SK-N-MC (cell line): Measurements from ENCODE around the gene SLC2A2.

Experiments used
- EZH2 ChIP-seq: fragments of 200-600 bp; sonication (generic); IDR thresholded peaks from one replicate; pipeline ENCODE4 v1.6.1; 2017; ENCODE audit warnings: antibody characterized with exemption
- FOXP2 ChIP-seq: optimal IDR thresholded peaks from 2 replicates; pipeline ENCODE3; 2011; ENCODE audit warnings: mild to moderate bottlenecking, moderate library complexity; ENCODE audit not compliant: insufficient read depth; ENCODE audit errors: extremely low read length, control extremely low read depth
- POLR2AphosphoS5 ChIP-seq: IDR thresholded peaks from 2 replicates; pipeline ENCODE4 v1.6.1; 2012; ENCODE audit warnings: mild to moderate bottlenecking, low read depth, low read length, borderline replicate concordance

GRCh38 chr3:171001957-171002694 is 24.4 kb downstream of the SLC2A2 start:
- TF ChIP-seq EZH2, result no peak
- TF ChIP-seq POLR2AphosphoS5, result no peak
- TF ChIP-seq FOXP2, result no peak
